ENCODE results near the gene ROBO1. TPM values are rescaled to one million over a fixed set of nuclear protein-coding genes. Genes with fewer than 3 reads are reported as not detected.
A peak's percentile ranks its signal among the peaks of the same experiment; 100 is the strongest.

ROBO1 gene
- total RNA-seq, 2 donors from 2014 or later, result 3.0 to 6.7 TPM

GRCh38 chr3:79097964-79098660 lies 669.7 kb downstream of the ROBO1 start:
- H3K9me3 Mint-ChIP-seq, result peaks cover 1 to 7% of the 10 kb centered on the region in 2 donors
- H3K36me3 Mint-ChIP-seq (ENCODE audit: insufficient read depth in 2 of 2), result no peaks in the 10 kb centered on the region
- ATAC-seq (replicated peaks in 1 of 2) (no peak), DNase-seq (no peak)
- H3K4me3 Mint-ChIP-seq, result no peak overlapping the region
- no peaks in the 10 kb centered on the region for H3K27me3 Mint-ChIP-seq (ENCODE audit: low read depth)
- no peaks in the 10 kb centered on the region for H3K4me1 Mint-ChIP-seq (ENCODE audit: low read depth)
- H3K27ac Mint-ChIP-seq, result no peak overlapping the region

GRCh38 chr3:79094654-79095053 lies 673.1 kb downstream of the ROBO1 start:
- H3K9me3 Mint-ChIP-seq, result peaks cover 3 to 14% of the 10 kb centered on the region in 2 donors
- no peaks in the 10 kb centered on the region for H3K27me3 Mint-ChIP-seq (ENCODE audit: low read depth)
- no peak overlapping the region for H3K4me3 Mint-ChIP-seq
- no peaks in the 10 kb centered on the region for H3K4me1 Mint-ChIP-seq (ENCODE audit: low read depth)
- H3K27ac Mint-ChIP-seq, result no peak overlapping the region
- H3K36me3 Mint-ChIP-seq (ENCODE audit: insufficient read depth in 2 of 2), result no peaks in the 10 kb centered on the region
- no peak for DNase-seq
- no peak for ATAC-seq (replicated peaks in 1 of 2)

GRCh38 chr3:79086514-79086913 lies 681.3 kb downstream of the ROBO1 start:
- ATAC-seq (replicated peaks in 1 of 2) (no peak), DNase-seq (peak; percentile 4 to 19)
- Mint-ChIP-seq H3K27ac (no peak overlapping the region), H3K27me3 (ENCODE audit: low read depth) (no peaks in the 10 kb centered on the region), H3K36me3 (ENCODE audit: insufficient read depth in 2 of 2) (no peaks in the 10 kb centered on the region), H3K4me3 (no peak overlapping the region), H3K9me3 (peaks cover 2 to 7% of the 10 kb centered on the region in 2 donors), H3K4me1 (ENCODE audit: low read depth) (no peaks in the 10 kb centered on the region)

GRCh38 chr3:79085171-79085570 lies 682.6 kb downstream of the ROBO1 start:
- no peak overlapping the region for H3K4me3 Mint-ChIP-seq
- DNase-seq, result no peak
- H3K9me3 Mint-ChIP-seq, result peaks cover 0 to 4% of the 10 kb centered on the region in 2 donors
- no peak overlapping the region for H3K27ac Mint-ChIP-seq
- no peaks in the 10 kb centered on the region for H3K36me3 Mint-ChIP-seq (ENCODE audit: insufficient read depth in 2 of 2)
- ATAC-seq (replicated peaks in 1 of 2), result no peak
- H3K4me1 Mint-ChIP-seq (ENCODE audit: low read depth), result no peaks in the 10 kb centered on the region
- no peaks in the 10 kb centered on the region for H3K27me3 Mint-ChIP-seq (ENCODE audit: low read depth)

GRCh38 chr3:79081335-79081734 lies 686.5 kb downstream of the ROBO1 start:
- Mint-ChIP-seq H3K27ac (no peak overlapping the region), H3K4me1 (ENCODE audit: low read depth) (no peaks in the 10 kb centered on the region), H3K36me3 (ENCODE audit: insufficient read depth in 2 of 2) (no peaks in the 10 kb centered on the region), H3K27me3 (ENCODE audit: low read depth) (no peaks in the 10 kb centered on the region), H3K4me3 (no peak overlapping the region), H3K9me3 (peaks cover 0 to 2% of the 10 kb centered on the region in 2 donors)
- ATAC-seq (replicated peaks in 1 of 2) (no peak), DNase-seq (no peak)

- H3K27ac Mint-ChIP-seq, result no peak overlapping the region
- H3K4me1 Mint-ChIP-seq (ENCODE audit: low read depth), result no peaks in the 10 kb centered on the region
- H3K9me3 Mint-ChIP-seq, result peaks cover 0 to 2% of the 10 kb centered on the region in 2 donors
- no peak for ATAC-seq (replicated peaks in 1 of 2)
- no peaks in the 10 kb centered on the region for H3K27me3 Mint-ChIP-seq (ENCODE audit: low read depth)
- DNase-seq, result no peak
- H3K36me3 Mint-ChIP-seq (ENCODE audit: insufficient read depth in 2 of 2), result no peaks in the 10 kb centered on the region
- H3K4me3 Mint-ChIP-seq, result no peak overlapping the region
Observed at GRCh38 chr3:79074558-79074957, 693.2 kb downstream of the ROBO1 start.

- Mint-ChIP-seq H3K27ac (no peak overlapping the region), H3K36me3 (ENCODE audit: insufficient read depth in 2 of 2) (no peaks in the 10 kb centered on the region), H3K9me3 (peaks cover 9 to 10% of the 10 kb centered on the region in 2 donors), H3K4me3 (no peak overlapping the region), H3K27me3 (ENCODE audit: low read depth) (no peaks in the 10 kb centered on the region), H3K4me1 (ENCODE audit: low read depth) (no peaks in the 10 kb centered on the region)
- no peak for ATAC-seq (replicated peaks in 1 of 2)
- DNase-seq, result no peak
Observed at GRCh38 chr3:79067734-79068133, 700.1 kb downstream of the ROBO1 start.

- ATAC-seq (replicated peaks in 1 of 2), result no peak
- H3K4me3 Mint-ChIP-seq, result no peak overlapping the region
Observed at GRCh38 chr3:79066481-79066880, 701.3 kb downstream of the ROBO1 start.

GRCh38 chr3:79063624-79064023 lies 704.2 kb downstream of the ROBO1 start:
- no peaks in the 10 kb centered on the region for H3K27me3 Mint-ChIP-seq (ENCODE audit: low read depth)
- H3K9me3 Mint-ChIP-seq, result peaks cover 12 to 13% of the 10 kb centered on the region in 2 donors
- H3K27ac Mint-ChIP-seq, result no peak overlapping the region
- no peaks in the 10 kb centered on the region for H3K4me1 Mint-ChIP-seq (ENCODE audit: low read depth)
- no peaks in the 10 kb centered on the region for H3K36me3 Mint-ChIP-seq (ENCODE audit: insufficient read depth in 2 of 2)
- no peak overlapping the region for H3K4me3 Mint-ChIP-seq
- DNase-seq (no peak), ATAC-seq (replicated peaks in 1 of 2) (no peak)

More at GRCh38 chr3:79066481-79066880, 701.3 kb downstream of the ROBO1 start:
- no peak for DNase-seq
- Mint-ChIP-seq H3K9me3 (peaks cover 13 to 14% of the 10 kb centered on the region in 2 donors), H3K27ac (no peak overlapping the region), H3K36me3 (ENCODE audit: insufficient read depth in 2 of 2) (no peaks in the 10 kb centered on the region), H3K27me3 (ENCODE audit: low read depth) (no peaks in the 10 kb centered on the region), H3K4me1 (ENCODE audit: low read depth) (no peaks in the 10 kb centered on the region)

GRCh38 chr3:79057756-79058155 lies 710.0 kb downstream of the ROBO1 start:
- Mint-ChIP-seq H3K27ac (no peak overlapping the region), H3K4me3 (no peak overlapping the region), H3K4me1 (ENCODE audit: low read depth) (no peaks in the 10 kb centered on the region), H3K27me3 (ENCODE audit: low read depth) (peaks cover 6% of the 10 kb centered on the region), H3K36me3 (ENCODE audit: insufficient read depth in 2 of 2) (peaks cover 6 to 8% of the 10 kb centered on the region in 2 donors), H3K9me3 (peaks cover 14 to 19% of the 10 kb centered on the region in 2 donors)
- ATAC-seq (replicated peaks in 1 of 2) (no peak), DNase-seq (no peak)

GRCh38 chr3:79056498-79056897 lies 711.3 kb downstream of the ROBO1 start:
- H3K4me3 Mint-ChIP-seq, result no peak overlapping the region
- peaks cover 8 to 12% of the 10 kb centered on the region in 2 donors for H3K36me3 Mint-ChIP-seq (ENCODE audit: insufficient read depth in 2 of 2)
- H3K27me3 Mint-ChIP-seq (ENCODE audit: low read depth), result peaks cover 6% of the 10 kb centered on the region
- no peaks in the 10 kb centered on the region for H3K4me1 Mint-ChIP-seq (ENCODE audit: low read depth)
- no peak overlapping the region for H3K27ac Mint-ChIP-seq
- DNase-seq, result no peak
- H3K9me3 Mint-ChIP-seq, result peaks cover 16 to 22% of the 10 kb centered on the region in 2 donors
- ATAC-seq (replicated peaks in 1 of 2), result no peak

- Mint-ChIP-seq H3K27ac (no peak overlapping the region), H3K9me3 (peaks cover 26 to 38% of the 10 kb centered on the region in 2 donors), H3K4me3 (no peak overlapping the region), H3K36me3 (ENCODE audit: insufficient read depth in 2 of 2) (peaks cover 10 to 12% of the 10 kb centered on the region in 2 donors), H3K4me1 (ENCODE audit: low read depth) (no peaks in the 10 kb centered on the region), H3K27me3 (ENCODE audit: low read depth) (peaks cover under 1% of the 10 kb centered on the region)
- ATAC-seq (replicated peaks in 1 of 2), result no peak
- peak in 1 of 2 donors; percentile 2 for DNase-seq
Observed at GRCh38 chr3:79052054-79052681, 715.6 kb downstream of the ROBO1 start.

- Mint-ChIP-seq H3K36me3 (ENCODE audit: insufficient read depth in 2 of 2) (peaks cover 4% of the 10 kb centered on the region in 2 donors), H3K4me1 (ENCODE audit: low read depth) (no peaks in the 10 kb centered on the region), H3K4me3 (no peak overlapping the region), H3K27ac (no peak overlapping the region), H3K9me3 (peaks cover 21 to 34% of the 10 kb centered on the region in 2 donors), H3K27me3 (ENCODE audit: low read depth) (no peaks in the 10 kb centered on the region)
- ATAC-seq (replicated peaks in 1 of 2) (no peak), DNase-seq (no peak)
Observed at GRCh38 chr3:79047581-79047980, 720.2 kb downstream of the ROBO1 start.

All from activated T-cell treated with anti-CD3 and anti-CD28 coated beads, Interleukin-2, amount 50 U/mL, for 72 hours (primary cell).